H1 (cell line): ENCODE results near the gene FSTL4. TPM values are rescaled to one million over a fixed set of nuclear protein-coding genes. Genes with fewer than 3 reads are reported as not detected.

ENCODE experiments used
- CTCF ChIA-PET: fragments of 300-600 bp; sonication (Branson Sonifier 250); formaldehyde crosslinking; loops from one replicate; lab custom pipeline; 2021; ENCODE audit not compliant: partially characterized antibody; lab: Charles Lee
- POLR2A ChIA-PET: fragments of 300-600 bp; sonication (Branson Sonifier 250); formaldehyde crosslinking; loops from one replicate; lab custom pipeline; 2021; ENCODE audit warnings: inconsistent platforms; ENCODE audit not compliant: partially characterized antibody; lab: Charles Lee
- DNase-seq, 2 experiments: peaks; one replicate each; pipeline versions ENCODE4 v3.0.0 to v3.0.0-alpha.2; 2010 to 2022; ENCODE audit warnings: low spot score in 2 of 2, low read depth in 1 of 2, mixed read lengths in 1 of 2
- FAIRE-seq: peaks from 2 replicates; lab custom pipeline; 2011; peaks lifted over from hg19 to GRCh38; lab: Jason Lieb, UNC
- H2AFZ ChIP-seq: 2 replicates; pipeline ENCODE4 v1.8.1; 2012; ENCODE audit warnings: low read length, inconsistent platforms
- H2AK5ac ChIP-seq: 2 replicates; pipeline ENCODE4 v1.6.1; 2013; ENCODE audit warnings: low read depth, low read length
- H2BK120ac ChIP-seq: replicated peaks from 2 replicates; pipeline ENCODE3; 2013; ENCODE audit warnings: low read depth, low read length, inconsistent platforms
- H2BK12ac ChIP-seq: 2 replicates; pipeline ENCODE4 v1.6.1; 2013; ENCODE audit warnings: low read depth, low read length
- H2BK15ac ChIP-seq: 2 replicates; pipeline ENCODE4 v1.6.1; 2013; ENCODE audit warnings: low read length
- H2BK20ac ChIP-seq: 2 replicates; pipeline ENCODE4 v1.6.1; 2013; ENCODE audit warnings: low read length
- H2BK5ac ChIP-seq: 2 replicates; pipeline ENCODE4 v1.6.1; 2013; ENCODE audit warnings: low read depth, low read length
- H3K14ac ChIP-seq: 2 replicates; pipeline ENCODE4 v1.6.1; 2013; ENCODE audit warnings: inconsistent platforms; ENCODE audit not compliant: insufficient read length
- H3K18ac ChIP-seq: 2 replicates; pipeline ENCODE4 v1.6.1; 2013; ENCODE audit warnings: low read length; ENCODE audit errors: extremely low read depth
- H3K23ac ChIP-seq: 2 replicates; pipeline ENCODE4 v1.6.1; 2013; ENCODE audit warnings: inconsistent platforms; ENCODE audit not compliant: insufficient read length
- H3K23me2 ChIP-seq: 2 replicates; pipeline ENCODE4 v1.6.1; 2013; ENCODE audit warnings: low read depth, low read length
- H3K27ac ChIP-seq: 2 replicates; pipeline ENCODE4 v1.6.1; 2011; ENCODE audit warnings: low read depth, low read length, inconsistent platforms
- H3K27me3 ChIP-seq, 4 experiments: replicated peaks in 1 of 4; 1 replicate in 1 of 4; 2 replicates in 3 of 4; pipeline versions ENCODE4 v1.6.1 to v1.8.1; 2011 to 2013; ENCODE audit warnings: low read length in 3 of 4, mild to moderate bottlenecking in 3 of 4, inconsistent platforms in 2 of 4, mixed read lengths in 2 of 4, moderate library complexity in 1 of 4; ENCODE audit not compliant: control insufficient read depth in 3 of 4, insufficient read depth in 3 of 4; ENCODE audit errors: extremely low read depth in 1 of 4
- H3K36me3 ChIP-seq, 4 experiments: 2 replicates each; pipeline versions ENCODE4 v1.6.1 to v1.8.1; 2011 to 2013; ENCODE audit warnings: mild to moderate bottlenecking in 4 of 4, low read length in 3 of 4, moderate library complexity in 2 of 4, control low read depth in 1 of 4, inconsistent platforms in 1 of 4; ENCODE audit not compliant: insufficient read depth in 4 of 4, control insufficient read depth in 2 of 4
- H3K4ac ChIP-seq: replicated peaks from 2 replicates; pipeline ENCODE3; 2013; ENCODE audit warnings: low read length, low read depth, mixed read lengths, inconsistent platforms; ENCODE audit not compliant: insufficient read length
- H3K4me1 ChIP-seq, 4 experiments: replicated peaks in 1 of 4; 1 replicate in 1 of 4; 2 replicates in 3 of 4; pipeline versions ENCODE4 v1.6.1 to v1.8.1; 2011 to 2013; ENCODE audit warnings: low read length in 3 of 4, inconsistent platforms in 2 of 4, mixed read lengths in 1 of 4; ENCODE audit not compliant: insufficient read depth in 4 of 4, control insufficient read depth in 3 of 4
- H3K4me2 ChIP-seq, 2 experiments: 2 replicates each; pipeline versions ENCODE4 v1.6.1 to v1.8.1; 2011 to 2013; ENCODE audit warnings: low read depth in 2 of 2, low read length in 2 of 2, control low read depth in 1 of 2, inconsistent platforms in 1 of 2, mild to moderate bottlenecking in 1 of 2; ENCODE audit not compliant: insufficient read depth in 1 of 2
- H3K4me3 ChIP-seq, 4 experiments: fragments of 200-600, 300-600 bp in 1 of 4; sonication (generic), shearing (Covaris generic), sonication (Bioruptor Twin) in 1 of 4; 2 replicates each; pipeline versions ENCODE4 v1.5.1 to v1.8.1; 2011 to 2016; ENCODE audit warnings: low read length in 4 of 4, low read depth in 3 of 4, control low read depth in 2 of 4, inconsistent platforms in 2 of 4, mild to moderate bottlenecking in 2 of 4, mixed read lengths in 1 of 4, moderate library complexity in 1 of 4; ENCODE audit not compliant: insufficient read depth in 2 of 4; ENCODE audit errors: extremely low read depth in 1 of 4
- H3K56ac ChIP-seq: replicated peaks from 2 replicates; pipeline ENCODE3; 2013; ENCODE audit warnings: low read depth, mild to moderate bottlenecking, mixed read lengths, low read length, inconsistent platforms; ENCODE audit not compliant: insufficient read length
- H3K79me1 ChIP-seq: 2 replicates; pipeline ENCODE4 v1.6.1; 2013; ENCODE audit warnings: low read depth, low read length, control low read depth
- H3K79me2 ChIP-seq, 2 experiments: 2 replicates each; pipeline versions ENCODE4 v1.6.1 to v1.8.1; 2012 to 2013; ENCODE audit warnings: low read length in 2 of 2, mild to moderate bottlenecking in 2 of 2, inconsistent platforms in 1 of 2; ENCODE audit not compliant: insufficient read depth in 2 of 2, control insufficient read depth in 1 of 2
- H3K9ac ChIP-seq, 4 experiments: replicated peaks in 1 of 4; 1 replicate in 1 of 4; 2 replicates in 3 of 4; pipeline versions ENCODE4 v1.6.1 to v1.8.1; 2011 to 2013; ENCODE audit warnings: low read depth in 3 of 4, low read length in 3 of 4, control low read depth in 2 of 4, mild to moderate bottlenecking in 2 of 4, moderate library complexity in 2 of 4, inconsistent platforms in 1 of 4; ENCODE audit errors: extremely low read depth in 1 of 4
- H3K9me3 ChIP-seq, 2 experiments: 2 replicates each; pipeline versions ENCODE4 v1.6.1 to v1.8.1; 2012 to 2013; ENCODE audit warnings: mild to moderate bottlenecking in 2 of 2, moderate library complexity in 2 of 2, control low read depth in 1 of 2, inconsistent platforms in 1 of 2, low read depth in 1 of 2, low read length in 1 of 2, mixed read lengths in 1 of 2; ENCODE audit not compliant: insufficient read depth in 2 of 2
- H4K20me1 ChIP-seq, 2 experiments: replicated peaks in 1 of 2; 2 replicates each; pipeline versions ENCODE3 to v1.8.1; 2011 to 2013; ENCODE audit warnings: inconsistent platforms in 2 of 2, low read length in 2 of 2, mild to moderate bottlenecking in 1 of 2; ENCODE audit not compliant: insufficient read depth in 2 of 2, control insufficient read depth in 1 of 2
- H4K5ac ChIP-seq: 2 replicates; pipeline ENCODE4 v1.6.1; 2013; ENCODE audit warnings: low read length, low read depth, mixed read lengths, inconsistent platforms; ENCODE audit not compliant: insufficient read length
- H4K8ac ChIP-seq: 2 replicates; pipeline ENCODE4 v1.8.0; 2013; ENCODE audit warnings: mild to moderate bottlenecking, moderate library complexity, low read length, inconsistent platforms; ENCODE audit not compliant: insufficient read depth; ENCODE audit errors: extremely low read depth
- H4K91ac ChIP-seq: replicated peaks from 2 replicates; pipeline ENCODE3; 2013; ENCODE audit warnings: low read length, mixed read lengths, inconsistent platforms; ENCODE audit not compliant: insufficient read length
- CREB1 ChIP-seq: IDR thresholded peaks from 2 replicates; pipeline ENCODE4 v1.6.1; 2012; ENCODE audit warnings: inconsistent platforms
- EP300 ChIP-seq, 2 experiments: IDR thresholded peaks; 1 replicate in 1 of 2; 2 replicates in 1 of 2; pipeline ENCODE4 v1.6.1; 2011 to 2012; ENCODE audit warnings: low read depth in 2 of 2, low read length in 2 of 2, mild to moderate bottlenecking in 2 of 2, borderline replicate concordance in 1 of 2, inconsistent platforms in 1 of 2, moderate library complexity in 1 of 2
- JUN ChIP-seq: IDR thresholded peaks from 2 replicates; pipeline ENCODE4 v1.6.1; 2011; ENCODE audit warnings: low read depth, mild to moderate bottlenecking, improper control_type of control experiment, low read length
- NRF1 ChIP-seq: IDR thresholded peaks from 2 replicates; pipeline ENCODE4 v1.6.1; 2011; ENCODE audit warnings: mild to moderate bottlenecking, low read depth, low read length, improper control_type of control experiment
- RBBP5 ChIP-seq: IDR thresholded peaks from 2 replicates; pipeline ENCODE4 v1.7.1; 2012; ENCODE audit warnings: low read depth, mild to moderate bottlenecking, inconsistent platforms, low read length, moderate library complexity, borderline replicate concordance
- SIRT6 ChIP-seq: IDR thresholded peaks from one replicate; pipeline ENCODE4 v1.7.1; 2012; ENCODE audit warnings: low read length, inconsistent platforms
- SP2 ChIP-seq: IDR thresholded peaks from 2 replicates; pipeline ENCODE4 v1.6.1; 2012; ENCODE audit warnings: mild to moderate bottlenecking, low read length, inconsistent platforms
- SRF ChIP-seq: IDR thresholded peaks from 2 replicates; pipeline ENCODE4 v1.6.1; 2011; ENCODE audit warnings: mild to moderate bottlenecking, low read depth, low read length, moderate library complexity
- TAF1 ChIP-seq: IDR thresholded peaks from 2 replicates; pipeline ENCODE4 v1.6.1; 2011; ENCODE audit warnings: mild to moderate bottlenecking, low read depth, low read length
- YY1 ChIP-seq: IDR thresholded peaks from 2 replicates; pipeline ENCODE4 v1.6.1; 2011; ENCODE audit warnings: low read depth, mild to moderate bottlenecking, low read length
- ZNF274 ChIP-seq: IDR thresholded peaks from 2 replicates; pipeline ENCODE4 v1.7.0; 2012; ENCODE audit warnings: low read length, borderline replicate concordance; ENCODE audit errors: extremely low read depth
- WGBS, 2 experiments: shearing (Covaris generic) in 1 of 2; methylation state at CpG; one replicate each; pipeline versions ENCODE4 v1.1.6 to v1.1.7; 2013 to 2015; ENCODE audit warnings: low lambda C conversion rate in 2 of 2, mixed read lengths in 2 of 2, inconsistent platforms in 1 of 2, low coverage in 1 of 2, missing lambda C conversion rate in 1 of 2; ENCODE audit not compliant: insufficient replicate concordance in 2 of 2, insufficient coverage in 1 of 2, insufficient read length in 1 of 2; ENCODE audit errors: extremely low coverage in 1 of 2, missing lambda C conversion rate in 1 of 2; 5-methylcytosine and 5-hydroxymethylcytosine counted together
- polyA plus RNA-seq, 7 experiments: library from polyadenylated mRNA; depleted of rRNA in 3 of 7; stranded (reverse) in 5 of 7; unstranded in 2 of 7; fragments of >200 nt in 5 of 7; fragments of 200-250 nt in 2 of 7; gene quantifications; 1 replicate in 5 of 7; 2 replicates in 1 of 7; 4 replicates in 1 of 7; pipeline versions ENCODE4 v1.2.1 to v1.2.3, GENCODE V29; 2011 to 2013; ENCODE audit warnings: missing spikeins in 2 of 7, mixed read lengths in 2 of 7
- total RNA-seq: library from RNA; stranded (reverse); fragmentation: NEBNext Ultra II Directional; extraction: Animal tissue kit (Norgen Biotek cat#: 25700); gene quantifications from 2 replicates; pipeline ENCODE4 v1.2.1, GENCODE V29; 2021

FSTL4 gene
- total and polyA plus RNA-seq, 2 of the 8 experiments (the other 6 are each of a cell fraction or from before 2014, with no cell fraction given): 3.1 to 4.1 TPM

DNA sequence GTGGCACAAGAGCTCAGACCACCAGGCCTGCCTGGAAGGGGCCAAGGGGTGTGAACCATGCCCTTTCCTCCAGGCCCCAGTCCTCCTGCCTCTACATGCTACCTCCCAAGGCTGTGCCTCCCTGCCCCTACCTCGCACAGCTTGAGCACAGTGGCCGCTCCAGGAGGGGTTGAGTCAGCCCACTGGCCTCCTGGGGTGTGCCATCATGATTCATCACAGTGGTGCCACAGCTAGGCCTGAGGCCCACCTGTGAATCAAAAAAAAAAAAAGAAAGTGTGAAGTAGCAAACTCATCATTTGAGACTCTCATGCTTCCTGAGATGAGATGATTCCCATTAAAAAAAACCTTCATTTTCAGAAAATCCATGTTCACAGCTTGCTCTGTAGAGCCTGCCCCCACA is 320.0 kb downstream of the FSTL4 start:
- H3K18ac ChIP-seq: no peak overlapping the region
- H3K4me3 ChIP-seq: no peak overlapping the region
- no peak overlapping the region for H4K8ac ChIP-seq
- H4K20me1 ChIP-seq: no peaks in the 10 kb centered on the region
- H3K23ac ChIP-seq: no peak overlapping the region
- H2BK5ac ChIP-seq: no peak overlapping the region
- no peak overlapping the region for H2BK15ac ChIP-seq
- no peaks in the 10 kb centered on the region for H3K27me3 ChIP-seq
- H2AK5ac ChIP-seq: 0 out of 2 replicates have a peak overlapping the region, but pooled peaks have one; percentile 65
- no peak overlapping the region for H2BK20ac ChIP-seq
- no peak overlapping the region for H3K27ac ChIP-seq
- DNase-seq (no peak), FAIRE-seq (no peak)
- no peaks in the 10 kb centered on the region for H3K9me3 ChIP-seq
- CTCF ChIA-PET: interaction anchor here (0.6 to 2.1 kb wide), 5 partner anchors 31 to 277 kb away, joined by 3 to 6 read pairs (median 4); no protein-coding TSS in a partner anchor
- no peak overlapping the region for H4K91ac ChIP-seq
- H2AFZ ChIP-seq: no peak overlapping the region
- H3K4me2 ChIP-seq: no peak overlapping the region
- H4K5ac ChIP-seq: no peak overlapping the region
- TF ChIP-seq TAF1 (no peak), SP2 (no peak), SIRT6 (no peak), EP300 (IDR thresholded peaks at IDR 0.05; ENCODE audit: borderline replicate concordance in 1 of 2, low read depth in 2 of 2, low read length in 2 of 2) (no peak), CREB1 (no peak), RBBP5 (no peak), ZNF274 (no peak), JUN (no peak), SRF (no peak), NRF1 (no peak), YY1 (no peak)
- H3K79me1 ChIP-seq: no peaks in the 10 kb centered on the region
- no peak overlapping the region for H3K4ac ChIP-seq
- H3K9ac ChIP-seq: no peak overlapping the region
- no peaks in the 10 kb centered on the region for H3K23me2 ChIP-seq
- H3K56ac ChIP-seq: no peak overlapping the region
- no peak overlapping the region for H3K14ac ChIP-seq
- no peak overlapping the region for H2BK12ac ChIP-seq
- WGBS, 2 experiments: 75% methylated on average over 2 of the region's 2 CpGs; no CpG with 5 or more reads in 1 of the 2 experiments
- H3K4me1 ChIP-seq: peaks cover 0 to 8% (median 0%) of the 10 kb centered on the region in 4 experiments; a peak in 2 of 7 replicates
- no peaks in the 10 kb centered on the region for H3K79me2 ChIP-seq
- H2BK120ac ChIP-seq: no peak overlapping the region
- POLR2A ChIA-PET: no interaction called here
- H3K36me3 ChIP-seq: no peaks in the 10 kb centered on the region
